Neuronal stem cell (in vitro differentiated cells): ENCODE data around the gene PRMT2.

Experiments
- DNase-seq: peaks from one replicate; pipeline ENCODE4 v3.0.0-alpha.2; 2013; ENCODE audit warnings: low spot score
- H2AFZ ChIP-seq: one replicate; pipeline ENCODE4 v1.6.1; 2013; ENCODE audit warnings: mild to moderate bottlenecking, low read length, inconsistent platforms
- H2AK5ac ChIP-seq: 2 replicates; pipeline ENCODE4 v1.6.1; 2013; ENCODE audit warnings: low read depth, mild to moderate bottlenecking, inconsistent platforms, low read length, moderate library complexity, mixed read lengths
- H2BK120ac ChIP-seq: 2 replicates; pipeline ENCODE4 v1.6.1; 2013; ENCODE audit warnings: low read depth, mild to moderate bottlenecking, inconsistent platforms, low read length, moderate library complexity, mixed read lengths
- H2BK12ac ChIP-seq: one replicate; pipeline ENCODE4 v1.6.1; 2013; ENCODE audit warnings: low read length, inconsistent platforms
- H2BK15ac ChIP-seq: 2 replicates; pipeline ENCODE4 v1.6.1; 2013; ENCODE audit warnings: mild to moderate bottlenecking, low read length, inconsistent platforms, mixed read lengths
- H2BK5ac ChIP-seq: one replicate; pipeline ENCODE4 v1.6.1; 2013; ENCODE audit warnings: inconsistent platforms, mild to moderate bottlenecking, low read length, moderate library complexity
- H3K14ac ChIP-seq: one replicate; pipeline ENCODE4 v1.6.1; 2013; ENCODE audit warnings: low read length, inconsistent platforms
- H3K18ac ChIP-seq: 2 replicates; pipeline ENCODE4 v1.6.1; 2013; ENCODE audit warnings: low read length, inconsistent platforms
- H3K23ac ChIP-seq: 2 replicates; pipeline ENCODE4 v1.6.1; 2013; ENCODE audit warnings: low read depth, mild to moderate bottlenecking, mixed read lengths, low read length, inconsistent platforms; ENCODE audit not compliant: poor library complexity
- H3K27ac ChIP-seq: replicated peaks from 3 replicates; pipeline ENCODE4 v1.5.1; 2013; ENCODE audit warnings: low read length, inconsistent platforms
- H3K27me3 ChIP-seq, 3 experiments: 2 replicates each; pipeline ENCODE4 v1.6.1; 2013; ENCODE audit warnings: low read length in 3 of 3, mild to moderate bottlenecking in 2 of 3, inconsistent platforms in 1 of 3, low read depth in 1 of 3, mixed read lengths in 1 of 3, moderate library complexity in 1 of 3; ENCODE audit not compliant: control insufficient read depth in 3 of 3, insufficient read depth in 3 of 3
- H3K36me3 ChIP-seq, 2 donors: replicated peaks in 1 of 2; 2 replicates each; pipeline ENCODE4 v1.6.1; 2013; ENCODE audit warnings: low read length in 2 of 2; ENCODE audit not compliant: control insufficient read depth in 2 of 2, insufficient read depth in 2 of 2
- H3K4ac ChIP-seq: 2 replicates; pipeline ENCODE4 v1.6.1; 2013; ENCODE audit warnings: inconsistent platforms, mild to moderate bottlenecking, low read length, moderate library complexity
- H3K4me1 ChIP-seq, 2 donors: 1 replicate in 1 of 2; 2 replicates in 1 of 2; pipeline ENCODE4 v1.6.1; 2013; ENCODE audit warnings: low read length in 2 of 2, low read depth in 1 of 2; ENCODE audit not compliant: control insufficient read depth in 2 of 2, insufficient read depth in 1 of 2
- H3K4me2 ChIP-seq: one replicate; pipeline ENCODE4 v1.6.1; 2013; ENCODE audit warnings: mild to moderate bottlenecking, low read length, inconsistent platforms; ENCODE audit not compliant: insufficient read depth, poor library complexity, severe bottlenecking
- H3K4me3 ChIP-seq, 2 donors: 2 replicates each; pipeline ENCODE4 v1.5.1; 2013; ENCODE audit warnings: low read length in 2 of 2, mild to moderate bottlenecking in 2 of 2, inconsistent platforms in 1 of 2, moderate library complexity in 1 of 2
- H3K79me1 ChIP-seq: one replicate; pipeline ENCODE4 v1.6.1; 2013; ENCODE audit warnings: low read depth, mild to moderate bottlenecking, inconsistent platforms, low read length, moderate library complexity
- H3K9ac ChIP-seq: one replicate; pipeline ENCODE4 v1.6.1; 2013; ENCODE audit warnings: mild to moderate bottlenecking, low read depth, low read length, inconsistent platforms; ENCODE audit not compliant: poor library complexity
- H3K9me3 ChIP-seq, 2 donors: replicated peaks in 1 of 2; 2 replicates each; pipeline versions ENCODE3 to v1.6.1; 2013; ENCODE audit warnings: low read length in 2 of 2, mild to moderate bottlenecking in 2 of 2, inconsistent platforms in 1 of 2, low read depth in 1 of 2, mixed read lengths in 1 of 2, moderate library complexity in 1 of 2; ENCODE audit not compliant: control insufficient read depth in 2 of 2, insufficient read depth in 1 of 2
- H4K8ac ChIP-seq: one replicate; pipeline ENCODE4 v1.6.1; 2013; ENCODE audit warnings: low read depth, mild to moderate bottlenecking, inconsistent platforms, low read length, moderate library complexity
- H4K91ac ChIP-seq: one replicate; pipeline ENCODE4 v1.6.1; 2013; ENCODE audit warnings: low read length, low read depth, mild to moderate bottlenecking, inconsistent platforms; ENCODE audit not compliant: poor library complexity
- WGBS, 2 donors: extraction: QIAGEN DNeasy Blood & Tissue Kit; methylation state at CpG; one replicate each; pipeline ENCODE4 v1.1.7; 2013; ENCODE audit warnings: missing lambda C conversion rate in 2 of 2, mixed read lengths in 1 of 2; ENCODE audit not compliant: insufficient read length in 2 of 2, insufficient replicate concordance in 1 of 2; ENCODE audit errors: extremely low coverage in 2 of 2; 5-methylcytosine and 5-hydroxymethylcytosine counted together

The PRMT2 gene

GRCh38 chr21:46641656-46642055, 6.2 kb downstream of the PRMT2 start:
- Histone ChIP-seq H3K4me3 (no peak overlapping the region), H3K4ac (no peak overlapping the region), H4K91ac (no peak overlapping the region), H2AK5ac (no peak overlapping the region), H2BK15ac (no peak overlapping the region), H3K14ac (no peak overlapping the region), H3K36me3 (peaks cover 23 to 99% of the 10 kb centered on the region in 2 donors), H4K8ac (no peak overlapping the region), H3K4me2 (no peak overlapping the region), H3K9ac (no peak overlapping the region), H2BK12ac (no peak overlapping the region), H3K4me1 (peaks cover 0 to 11% of the 10 kb centered on the region in 2 donors), H3K23ac (no peak overlapping the region), H3K79me1 (peaks cover 7% of the 10 kb centered on the region), H2AFZ (no peak overlapping the region), H3K9me3 (peaks cover 0 to 19% of the 10 kb centered on the region in 2 donors), H2BK5ac (no peak overlapping the region), H3K27me3 (no peaks in the 10 kb centered on the region), H3K18ac (no peak overlapping the region), H3K27ac (no peak overlapping the region), H2BK120ac (no peak overlapping the region)
- DNase-seq = no peak
- WGBS, 2 donors = no CpG with 5 or more reads among the region's 8 CpGs

- Histone ChIP-seq H3K4me3 (no peak overlapping the region), H3K9me3 (peaks cover 0 to 19% of the 10 kb centered on the region in 2 donors), H3K9ac (no peak overlapping the region), H3K18ac (no peak overlapping the region), H3K14ac (no peak overlapping the region), H3K79me1 (peaks cover 7% of the 10 kb centered on the region), H2AK5ac (no peak overlapping the region), H4K8ac (no peak overlapping the region), H3K27me3 (no peaks in the 10 kb centered on the region), H3K4me1 (no peaks in the 10 kb centered on the region), H2BK12ac (no peak overlapping the region), H3K27ac (no peak overlapping the region), H2BK120ac (no peak overlapping the region), H2BK15ac (no peak overlapping the region), H3K4ac (no peak overlapping the region), H3K4me2 (no peak overlapping the region), H3K23ac (no peak overlapping the region), H4K91ac (no peak overlapping the region), H2BK5ac (no peak overlapping the region), H2AFZ (no peak overlapping the region), H3K36me3 (peaks cover 28 to 99% of the 10 kb centered on the region in 2 donors)
- DNase-seq = no peak
- no CpG with 5 or more reads among the region's 12 CpGs for WGBS, 2 donors
Measured at GRCh38 chr21:46643379-46644177, 8.1 kb downstream of the PRMT2 start.

GRCh38 chr21:46645840-46646239, 10.4 kb downstream of the PRMT2 start:
- Histone ChIP-seq H2AFZ (no peak overlapping the region), H2BK120ac (no peak overlapping the region), H3K36me3 (peaks cover 47 to 100% of the 10 kb centered on the region in 2 donors), H4K91ac (no peak overlapping the region), H2BK5ac (no peak overlapping the region), H3K18ac (no peak overlapping the region), H3K14ac (no peak overlapping the region), H2BK15ac (no peak overlapping the region), H3K4me3 (no peak overlapping the region), H3K79me1 (peaks cover 10% of the 10 kb centered on the region), H3K27ac (no peak overlapping the region), H3K4me2 (no peak overlapping the region), H3K27me3 (no peaks in the 10 kb centered on the region), H2BK12ac (no peak overlapping the region), H4K8ac (no peak overlapping the region), H3K4me1 (no peaks in the 10 kb centered on the region), H3K9me3 (peaks cover 0 to 14% of the 10 kb centered on the region in 2 donors), H3K23ac (no peak overlapping the region), H3K4ac (no peak overlapping the region), H2AK5ac (no peak overlapping the region), H3K9ac (no peak overlapping the region)
- DNase-seq = no peak
- no CpG with 5 or more reads among the region's 5 CpGs for WGBS, 2 donors

- Histone ChIP-seq H2BK5ac (no peak overlapping the region), H3K14ac (no peak overlapping the region), H3K9me3 (peaks cover 0 to 14% of the 10 kb centered on the region in 2 donors), H3K27me3 (no peaks in the 10 kb centered on the region), H4K8ac (no peak overlapping the region), H3K27ac (no peak overlapping the region), H4K91ac (no peak overlapping the region), H3K4me3 (no peak overlapping the region), H3K18ac (no peak overlapping the region), H2BK12ac (no peak overlapping the region), H3K4me1 (no peaks in the 10 kb centered on the region), H3K9ac (no peak overlapping the region), H3K36me3 (peaks cover 48 to 100% of the 10 kb centered on the region in 2 donors), H3K4me2 (no peak overlapping the region), H3K23ac (no peak overlapping the region), H2BK15ac (no peak overlapping the region), H2AK5ac (no peak overlapping the region), H2BK120ac (no peak overlapping the region), H2AFZ (no peak overlapping the region), H3K79me1 (peaks cover 7% of the 10 kb centered on the region), H3K4ac (no peak overlapping the region)
- no CpG with 5 or more reads among the region's 9 CpGs for WGBS, 2 donors
- no peak for DNase-seq
Measured at GRCh38 chr21:46646541-46647154, 11.2 kb downstream of the PRMT2 start.
